Adipose tissue (tissue), 3 donors: Measurements from ENCODE around the gene GAK. TPM values are rescaled to one million over a fixed set of nuclear protein-coding genes. Genes with fewer than 3 reads are reported as not detected.

Source experiments
- H3K27ac ChIP-seq: one replicate; pipeline ENCODE4 v1.5.1; 2013; ENCODE audit warnings: low read depth, low read length
- WGBS, 3 donors: extraction: QIAGEN DNeasy Blood & Tissue Kit; methylation state at CpG; one replicate each; pipeline ENCODE4 v1.1.7; 2013; 5-methylcytosine and 5-hydroxymethylcytosine counted together
- polyA plus RNA-seq, 3 donors: library from polyadenylated mRNA; stranded (reverse); fragments of 200-250 nt; gene quantifications; one replicate each; pipeline ENCODE4 v1.2.3, GENCODE V29; 2013
- donor health status: healthy with polysubstance abuse.
- donor health status: Bipolar disorder and iron deficiency.
- donor health status: healthy.

The GAK gene
- polyA plus RNA-seq, 3 donors = 75.2 to 90.3 (median 77.5) TPM

- 50 to 69% (median 55%) methylated on average over 19 to 20 of the region's 20 CpGs for WGBS, 3 donors
- no peak overlapping the region for H3K27ac ChIP-seq
Observed at GRCh38 chr4:915041-915474, 17.1 kb downstream of the GAK start.

- WGBS, 3 donors = 83 to 87% (median 84%) methylated on average over 20 to 21 of the region's 21 CpGs
- no peak overlapping the region for H3K27ac ChIP-seq
Observed at GRCh38 chr4:914531-914930, 17.6 kb downstream of the GAK start.

- H3K27ac ChIP-seq = no peak overlapping the region
- WGBS, 3 donors = 87 to 94% (median 93%) methylated on average over 4 of the region's 4 CpGs
Observed at GRCh38 chr4:913280-913618, 18.9 kb downstream of the GAK start.

- 81 to 86% (median 81%) methylated on average over 19 of the region's 19 CpGs for WGBS, 3 donors
- no peak overlapping the region for H3K27ac ChIP-seq
Observed at GRCh38 chr4:912548-913279, 19.4 kb downstream of the GAK start.

GRCh38 chr4:911871-912490 is 20.1 kb downstream of the GAK start:
- WGBS, 3 donors = 77 to 95% (median 91%) methylated on average over 29 of the region's 29 CpGs
- H3K27ac ChIP-seq = no peak overlapping the region

- 94 to 97% (median 97%) methylated on average over 23 of the region's 23 CpGs for WGBS, 3 donors
- no peak overlapping the region for H3K27ac ChIP-seq
Observed at GRCh38 chr4:911221-911751, 20.8 kb downstream of the GAK start.

- 95 to 96% (median 95%) methylated on average over 26 of the region's 26 CpGs for WGBS, 3 donors
- no peak overlapping the region for H3K27ac ChIP-seq
Observed at GRCh38 chr4:910366-911091, 21.6 kb downstream of the GAK start.

- WGBS, 3 donors = 95 to 96% (median 96%) methylated on average over 11 to 12 of the region's 12 CpGs
- H3K27ac ChIP-seq = no peak overlapping the region
Observed at GRCh38 chr4:909821-910220, 22.3 kb downstream of the GAK start.

GRCh38 chr4:909131-909571 is 23.0 kb downstream of the GAK start:
- H3K27ac ChIP-seq = no peak overlapping the region
- 95% methylated on average over 26 of the region's 26 CpGs for WGBS, 3 donors

- no peak overlapping the region for H3K27ac ChIP-seq
- 75 to 83% (median 79%) methylated on average over 35 of the region's 35 CpGs for WGBS, 3 donors
Observed at GRCh38 chr4:907691-908425, 24.3 kb downstream of the GAK start.

GRCh38 chr4:907103-907400 is 25.1 kb downstream of the GAK start:
- WGBS, 3 donors = 96 to 97% (median 97%) methylated on average over 7 of the region's 7 CpGs
- H3K27ac ChIP-seq = no peak overlapping the region

GRCh38 chr4:906339-907102 is 25.6 kb downstream of the GAK start:
- WGBS, 3 donors = 93 to 98% (median 97%) methylated on average over 20 of the region's 20 CpGs
- H3K27ac ChIP-seq = no peak overlapping the region

GRCh38 chr4:905485-906338 is 26.4 kb downstream of the GAK start:
- H3K27ac ChIP-seq = no peak overlapping the region
- 95 to 98% (median 97%) methylated on average over 48 to 49 of the region's 49 CpGs for WGBS, 3 donors

- no peak overlapping the region for H3K27ac ChIP-seq
- 91% methylated on average over 38 to 42 of the region's 42 CpGs for WGBS, 3 donors
Observed at GRCh38 chr4:903066-904046, 28.8 kb downstream of the GAK start.

GRCh38 chr4:901192-901910 is 30.8 kb downstream of the GAK start:
- no peak overlapping the region for H3K27ac ChIP-seq
- WGBS, 3 donors = 73 to 92% (median 90%) methylated on average over 28 of the region's 28 CpGs

GRCh38 chr4:900721-901120 is 31.4 kb downstream of the GAK start:
- 93 to 97% (median 96%) methylated on average over 6 of the region's 6 CpGs for WGBS, 3 donors
- H3K27ac ChIP-seq = no peak overlapping the region
